Measurements from ENCODE around the gene KIN.
"Not testable (repeated sequence)": the region's sequence is repeated elsewhere in the genome, so short reads cannot be mapped to it uniquely, and the experiment has no call there.

The KIN gene

DNA sequence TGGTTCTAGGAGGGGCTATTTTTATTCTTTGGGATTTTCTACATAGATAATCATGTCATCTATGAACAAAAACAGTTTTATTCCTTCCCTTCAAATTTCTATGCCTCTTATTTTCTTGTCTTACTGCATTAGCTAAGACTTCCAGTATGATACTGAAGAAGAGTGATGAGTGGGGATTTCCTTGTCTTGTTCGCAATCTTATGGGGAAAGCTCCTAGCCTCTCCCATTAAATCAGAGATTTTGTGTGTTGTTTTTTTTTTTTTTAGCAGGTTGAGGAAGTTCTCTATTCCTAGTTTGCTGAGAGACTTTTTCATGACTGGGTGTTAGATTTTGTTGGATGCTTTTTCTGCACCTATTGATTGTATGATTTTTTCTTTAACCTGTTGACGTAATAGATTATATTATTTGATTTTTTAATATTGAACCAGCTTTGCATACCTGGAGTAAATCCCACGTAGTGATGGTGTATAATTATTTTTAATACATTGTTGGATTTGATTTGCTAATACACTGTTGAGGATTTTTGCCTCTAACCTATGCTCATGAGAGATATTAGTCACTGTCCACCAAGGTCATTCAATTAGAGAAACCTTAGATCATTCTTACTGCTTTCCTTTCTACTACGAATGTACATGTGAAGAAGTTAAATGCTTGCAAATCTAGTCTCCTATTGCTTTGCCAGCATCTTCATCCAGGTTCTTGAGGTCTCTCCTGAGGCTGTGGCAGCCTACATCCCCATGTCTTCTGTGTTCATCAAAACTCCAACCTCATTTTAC is 6.6 kb upstream of the KIN start:
- DNase-seq = no peak

GRCh38 chr10:7792541-7792940 is 4.7 kb upstream of the KIN start:
- no peak for DNase-seq

DNA sequence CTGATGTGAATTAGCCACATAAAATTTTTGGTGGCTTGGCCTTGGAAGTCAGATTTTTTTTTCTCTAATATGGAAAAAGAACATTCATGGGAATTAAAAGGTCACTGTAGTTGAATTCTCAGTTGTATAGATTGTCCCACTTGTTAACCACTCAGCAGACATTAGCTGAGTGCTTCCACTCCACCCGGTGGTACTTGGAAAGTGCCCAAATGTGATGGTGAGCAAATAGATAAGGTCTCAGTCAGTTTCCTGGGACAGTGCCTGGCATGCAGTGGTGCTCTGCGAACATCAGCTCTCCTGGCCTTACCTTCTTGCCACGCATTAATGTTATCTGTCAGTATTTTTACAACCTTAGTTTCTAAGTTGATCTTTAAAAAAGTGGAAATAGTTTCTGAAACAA is 1.6 kb upstream of the KIN start:
- no peak for DNase-seq

GRCh38 chr10:7788639-7789286 is 970 bp upstream of the KIN start:
- DNase-seq = no peak

DNA sequence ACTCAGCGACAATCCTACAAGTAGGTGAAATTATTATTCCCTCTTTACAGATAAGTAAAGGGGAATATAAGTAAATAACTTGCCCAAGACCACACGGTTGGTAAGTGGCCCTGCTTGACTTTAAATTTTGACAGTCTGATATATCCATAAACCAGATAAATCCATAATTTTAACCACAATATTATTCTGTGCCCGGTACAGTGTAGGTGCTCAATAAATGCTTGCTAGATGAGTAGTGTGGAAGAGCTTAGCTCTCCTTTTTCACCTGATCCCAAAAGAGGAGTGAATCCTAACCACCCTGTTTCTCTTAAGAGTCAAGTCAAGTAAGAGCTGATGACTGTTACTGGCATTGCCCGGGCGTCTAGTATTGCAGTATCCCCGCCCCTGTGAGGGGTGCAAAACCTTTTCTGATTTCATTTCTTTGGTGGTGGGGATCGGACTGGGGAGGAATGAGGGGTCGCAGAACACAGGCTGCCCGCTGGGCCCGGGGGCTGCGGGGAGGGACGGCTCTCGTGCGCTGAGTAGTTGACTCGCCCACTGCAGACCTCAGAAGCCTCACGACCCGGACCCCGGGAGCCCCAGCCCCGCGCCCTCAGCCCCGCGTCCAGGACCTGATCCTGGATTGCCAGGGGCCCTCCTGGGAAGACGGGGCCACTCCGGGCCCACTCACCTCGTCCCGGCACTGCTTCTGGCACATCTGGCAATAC is 490 bp downstream of the KIN start:
- no peak for DNase-seq

DNA sequence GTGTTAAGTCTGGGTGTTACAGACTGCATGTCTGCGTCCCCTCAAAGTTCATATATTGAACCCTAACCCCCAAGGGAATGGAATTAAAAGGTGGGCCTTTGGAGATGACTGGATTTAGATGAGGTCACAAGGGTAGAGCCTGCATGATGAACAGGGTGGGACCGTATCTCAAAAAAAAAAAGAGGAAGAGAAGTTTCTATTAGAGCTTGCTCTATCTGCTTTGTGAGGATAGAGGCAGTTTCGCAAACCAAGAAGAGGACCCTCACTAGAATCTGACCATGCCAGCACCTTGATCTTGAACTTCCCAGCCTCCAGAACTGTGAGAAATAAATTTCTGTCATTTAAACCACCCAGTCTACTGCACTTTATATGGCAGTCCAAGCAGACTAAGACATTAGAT is 1.4 kb downstream of the KIN start:
- DNase-seq = no peak

GRCh38 chr10:7782194-7782593 is 5.6 kb downstream of the KIN start:
- not testable (repeated sequence) for DNase-seq

DNA sequence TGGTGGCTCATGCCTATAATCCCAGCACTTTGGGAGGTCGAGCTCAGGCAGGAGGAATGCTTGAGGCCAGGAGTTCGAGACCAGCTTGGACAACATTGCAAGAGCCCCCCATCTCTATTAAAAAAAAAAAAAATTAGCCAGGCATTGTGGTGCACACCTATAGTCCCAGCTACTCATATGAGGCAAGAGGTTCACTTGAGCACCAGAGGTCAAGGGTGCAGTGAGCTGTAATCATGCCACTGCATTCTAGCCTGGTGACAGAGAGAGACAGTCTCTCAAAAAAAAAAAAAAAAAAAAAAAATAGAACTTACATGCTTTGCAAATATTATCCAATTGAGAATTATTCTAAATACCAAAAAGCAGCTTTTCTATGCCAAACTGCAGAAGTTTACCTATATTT is 11.0 kb downstream of the KIN start:
- no peak for DNase-seq

DNA sequence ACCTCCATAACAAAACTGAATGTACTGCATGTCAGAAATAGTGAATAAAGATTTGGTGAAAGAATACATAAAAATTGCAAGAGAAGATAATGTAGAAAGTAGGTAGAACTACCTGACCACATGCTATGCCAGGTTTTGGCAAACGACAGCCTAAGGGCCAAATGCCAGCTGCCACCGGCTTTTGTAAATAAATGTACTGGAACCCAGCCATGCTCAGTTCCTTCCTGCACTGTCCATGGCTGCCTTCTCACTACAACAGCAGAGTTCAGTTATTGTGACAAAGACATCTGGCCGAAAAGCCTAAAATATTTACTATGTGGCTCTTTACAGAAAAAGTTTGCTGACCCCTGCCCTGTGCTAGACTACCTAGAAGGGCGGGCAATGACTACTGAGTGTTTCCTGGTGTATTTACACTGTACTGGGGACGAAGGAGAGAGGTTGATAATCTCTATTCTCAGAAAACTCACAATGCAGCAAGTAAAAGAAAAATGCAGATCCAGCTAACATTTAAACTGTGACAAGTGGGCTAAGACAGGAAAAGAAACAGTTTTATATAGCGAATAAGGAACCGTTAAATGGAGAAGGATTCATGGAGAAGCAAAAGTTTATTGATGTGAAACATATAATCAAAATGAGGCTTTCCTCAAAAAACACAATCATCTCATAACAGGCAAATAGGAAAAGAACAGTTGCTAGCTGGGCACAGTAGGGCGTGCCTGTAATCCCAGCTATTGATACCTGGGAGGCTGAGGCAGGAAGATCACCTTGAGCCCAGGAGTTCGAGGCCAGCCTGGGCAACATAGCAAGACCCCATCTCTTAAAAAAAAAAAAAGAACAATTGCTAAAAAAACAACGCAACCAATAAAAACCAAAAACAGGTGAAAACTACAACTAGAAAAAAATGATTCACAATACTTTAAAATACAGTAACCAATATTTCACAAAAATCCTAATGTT is 13.7 kb downstream of the KIN start:
- no peak for DNase-seq

DNA sequence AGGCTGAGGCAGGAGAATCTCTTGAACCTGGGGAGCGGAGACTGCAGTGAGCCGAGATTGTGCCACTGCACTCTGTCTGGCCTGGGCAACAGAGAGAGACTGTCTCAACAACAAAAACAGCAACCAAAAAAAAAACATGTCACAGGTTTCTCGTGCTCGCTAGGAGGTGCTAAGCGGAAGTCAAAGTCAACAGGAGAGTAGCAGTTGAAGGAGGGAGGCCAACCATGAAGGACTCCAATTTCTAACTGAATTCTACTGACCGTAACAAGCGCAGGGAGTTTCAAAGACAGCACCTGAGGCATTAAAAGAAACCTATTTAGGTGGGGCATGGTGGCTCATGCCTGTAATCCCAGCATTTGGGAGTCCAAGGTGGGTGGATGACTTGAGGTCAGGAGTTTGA is 19.4 kb downstream of the KIN start:
- no peak for DNase-seq

DNA sequence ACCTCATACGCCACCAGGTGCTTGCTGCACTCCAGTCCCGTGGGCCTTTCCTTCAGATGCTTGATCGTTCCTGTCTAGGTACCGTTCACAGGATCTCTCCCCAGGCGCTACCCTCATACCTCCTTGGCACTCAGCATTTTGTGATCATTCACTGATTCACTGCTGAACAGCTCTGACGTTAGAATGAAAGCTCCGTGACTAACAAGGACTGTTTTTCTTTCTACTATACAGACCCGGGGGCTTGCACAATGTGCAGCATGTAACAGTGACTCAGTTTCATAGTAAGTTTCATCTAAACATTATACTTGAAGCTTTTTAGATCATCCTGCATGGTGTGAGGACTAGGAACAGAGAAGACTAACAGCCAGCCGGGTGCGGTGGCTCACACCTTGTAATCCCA is 20.6 kb downstream of the KIN start:
- DNase-seq = no peak

DNA sequence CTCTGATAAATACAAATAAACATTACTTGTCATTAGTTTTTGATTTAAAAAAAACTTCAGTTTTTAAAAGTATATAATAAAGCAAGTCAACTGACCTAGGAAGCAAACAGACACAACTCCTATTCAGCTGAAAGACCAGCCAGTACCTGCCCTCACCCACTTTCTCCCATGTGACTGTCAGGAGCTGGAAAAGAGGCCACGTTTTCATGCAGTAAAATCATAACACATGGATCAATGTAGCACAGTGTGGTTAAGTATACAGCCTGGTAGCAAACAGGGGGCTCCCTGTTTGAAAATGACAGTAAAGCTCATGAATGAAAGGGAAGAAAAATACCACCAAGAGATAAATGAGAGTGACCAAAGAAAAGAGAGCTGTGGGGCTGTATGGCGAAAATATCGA is 21.6 kb downstream of the KIN start:
- no peak for DNase-seq

- DNase-seq = no peak
Observed at GRCh38 chr10:7763929-7764328, 23.9 kb downstream of the KIN start.

DNA sequence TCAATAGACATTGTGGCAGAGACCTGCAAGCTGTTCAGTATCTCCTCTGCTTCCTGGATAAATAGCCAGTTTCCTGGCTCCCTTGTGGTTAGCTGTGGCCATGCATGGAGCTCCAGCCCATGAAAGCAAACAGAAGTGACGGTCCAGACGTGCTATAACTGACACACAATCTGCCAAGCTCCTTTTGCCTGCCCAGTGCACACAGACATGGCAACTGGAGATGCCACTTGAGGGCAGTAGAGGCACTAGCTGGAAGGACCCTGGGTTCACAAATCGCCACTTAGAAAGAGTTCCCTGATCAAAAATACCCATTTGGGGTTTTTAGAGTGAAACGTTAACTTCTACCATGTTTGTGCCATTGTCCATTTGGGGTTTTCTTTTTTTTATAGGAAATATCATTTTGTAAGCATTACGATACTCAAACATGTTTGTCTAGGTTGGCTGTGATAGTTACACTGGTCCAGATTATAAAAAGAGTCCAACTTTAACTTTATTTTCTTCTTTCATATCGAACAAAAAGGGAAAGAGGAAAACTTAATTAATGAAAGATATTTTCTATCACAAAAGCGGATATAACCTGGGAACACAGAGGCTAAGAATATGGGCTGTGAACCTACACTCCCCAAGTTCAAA is 31.3 kb downstream of the KIN start:
- DNase-seq = no peak

GRCh38 chr10:7755103-7755502 is 32.7 kb downstream of the KIN start:
- no peak for DNase-seq

GRCh38 chr10:7752251-7752650 is 35.5 kb downstream of the KIN start:
- DNase-seq = no peak

GRCh38 chr10:7750222-7750621 is 37.6 kb downstream of the KIN start:
- DNase-seq = no peak

- DNase-seq = not testable (repeated sequence)
Observed at GRCh38 chr10:7748637-7749036, 39.2 kb downstream of the KIN start.

- DNase-seq = no peak
Observed at GRCh38 chr10:7744307-7744706, 43.5 kb downstream of the KIN start.

- DNase-seq = no peak
Observed at GRCh38 chr10:7738536-7739407, 49.0 kb downstream of the KIN start.

DNA sequence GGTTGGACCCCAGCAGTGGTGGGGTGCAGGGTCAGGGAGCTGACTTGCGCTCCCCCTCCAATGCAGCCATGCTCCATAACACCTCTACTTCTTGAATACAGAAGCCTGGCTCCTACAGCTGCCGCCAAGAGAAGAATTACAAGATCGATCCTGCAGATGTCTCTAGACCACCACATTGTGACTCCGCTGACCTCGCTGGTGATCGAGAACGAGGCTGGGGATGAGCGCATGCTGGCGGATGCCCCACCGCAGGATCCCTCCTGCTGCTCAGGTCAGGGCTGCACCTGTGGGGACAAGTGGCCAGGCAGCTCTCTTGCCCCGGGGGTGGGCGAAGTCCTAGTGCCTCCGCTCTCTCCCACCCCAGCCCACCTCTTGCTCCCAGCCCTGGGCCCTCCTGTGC is 53.0 kb downstream of the KIN start:
- DNase-seq = no peak
